Measurements from ENCODE around the gene VAV2. TPM values are rescaled to one million over a fixed set of nuclear protein-coding genes. Genes with fewer than 3 reads are reported as not detected.
"Not testable (repeated sequence)": the region's sequence is repeated elsewhere in the genome, so short reads cannot be mapped to it uniquely, and the experiment has no call there.

VAV2 gene
- total RNA-seq, 2 experiments from 2014 or later: 11.0 to 27.8 TPM

- Histone ChIP-seq H3K27ac (ENCODE audit: low read depth, low read length, poor library complexity, severe bottlenecking) (no peak overlapping the region), H3K36me3 (ENCODE audit: insufficient read depth, low read length) (no peaks in the 10 kb centered on the region), H3K4me1 (ENCODE audit: insufficient read depth, low read length, poor library complexity, severe bottlenecking) (peaks cover 25% of the 10 kb centered on the region), H3K4me2 (ENCODE audit: low read length) (peak overlapping the region; percentile 83), H3K9me2 (ENCODE audit: insufficient read depth, low read length) (no peaks in the 10 kb centered on the region), H3K4me3 (ENCODE audit: low read depth, low read length, poor library complexity, severe bottlenecking) (peak overlapping the region; percentile 88), H4K20me1 (ENCODE audit: insufficient read depth, low read length) (peaks cover 3% of the 10 kb centered on the region; the same call in 1 of the 2 replicates), H2AFZ (ENCODE audit: low read length) (no peak overlapping the region), H3K79me2 (ENCODE audit: insufficient read depth, low read depth, low read length) (0 out of 2 replicates have a peak, but pooled peaks cover 6% of the 10 kb centered on the region), H3K9me3 (ENCODE audit: low read length) (no peaks in the 10 kb centered on the region)
- POLR2A ChIA-PET: interaction anchor here (0.6 kb wide), 1 partner anchor 34 kb away, joined by 3 read pairs; no protein-coding TSS in a partner anchor
- intact Hi-C loops (cut with micrococcal nuclease; ENCODE audit: unreplicated experiment): loop anchor here (5.0 kb wide), 2 partner anchors 93 to 113 kb away; no protein-coding TSS in a partner anchor
- TF ChIP-seq EZH2phosphoT487 (IDR thresholded peaks at IDR 0.05; ENCODE audit: borderline replicate concordance, low read depth, low read length) (no peak), CTCF (conservative IDR thresholded peaks at IDR 0.05; ENCODE audit: low read length) (no peak)
- no TSS peak for BruUV-seq (replicated peaks)
- CTCF ChIA-PET (ENCODE audit: unreplicated experiment): no interaction called here
- no peak for DNase-seq (ENCODE audit: low spot score)
Measured at GRCh38 chr9:133990366-133991213, 1.5 kb downstream of the VAV2 start.

- H3K36me3 ChIP-seq (ENCODE audit: insufficient read depth, low read length): no peaks in the 10 kb centered on the region
- intact Hi-C loops (cut with micrococcal nuclease; ENCODE audit: unreplicated experiment): loop anchor here (5.0 kb wide), 2 partner anchors 92 to 112 kb away; no protein-coding TSS in a partner anchor
Measured at GRCh38 chr9:133989625-133990365, 2.3 kb downstream of the VAV2 start.

GRCh38 chr9:133988771-133989170, 3.4 kb downstream of the VAV2 start:
- POLR2A ChIA-PET; H3K4me3 ChIP-seq (ENCODE audit: low read depth, low read length, poor library complexity, severe bottlenecking); H3K36me3 ChIP-seq (ENCODE audit: insufficient read depth, low read length); H3K79me2 ChIP-seq (ENCODE audit: insufficient read depth, low read depth, low read length); DNase-seq (ENCODE audit: low spot score); H3K27ac ChIP-seq (ENCODE audit: low read depth, low read length, poor library complexity, severe bottlenecking); H3K9me2 ChIP-seq (ENCODE audit: insufficient read depth, low read length); CTCF ChIA-PET (ENCODE audit: unreplicated experiment); H2AFZ ChIP-seq (ENCODE audit: low read length); BruUV-seq (replicated peaks); intact Hi-C loops (cut with micrococcal nuclease; ENCODE audit: unreplicated experiment); H4K20me1 ChIP-seq (ENCODE audit: insufficient read depth, low read length); H3K4me2 ChIP-seq (ENCODE audit: low read length); H3K9me3 ChIP-seq (ENCODE audit: low read length): not testable (repeated sequence)
- peaks cover 17% of the 10 kb centered on the region for H3K4me1 ChIP-seq (ENCODE audit: insufficient read depth, low read length, poor library complexity, severe bottlenecking)

More at GRCh38 chr9:133989625-133990365, 2.3 kb downstream of the VAV2 start:
- Histone ChIP-seq H3K4me1 (ENCODE audit: insufficient read depth, low read length, poor library complexity, severe bottlenecking) (peaks cover 25% of the 10 kb centered on the region), H3K4me3 (ENCODE audit: low read depth, low read length, poor library complexity, severe bottlenecking) (peak overlapping the region; percentile 88), H3K79me2 (ENCODE audit: insufficient read depth, low read depth, low read length) (0 out of 2 replicates have a peak, but pooled peaks cover 6% of the 10 kb centered on the region), H3K9me2 (ENCODE audit: insufficient read depth, low read length) (no peaks in the 10 kb centered on the region), H4K20me1 (ENCODE audit: insufficient read depth, low read length) (peaks cover 3% of the 10 kb centered on the region; the same call in 1 of the 2 replicates), H3K4me2 (ENCODE audit: low read length) (peak overlapping the region; percentile 83), H3K27ac (ENCODE audit: low read depth, low read length, poor library complexity, severe bottlenecking) (no peak overlapping the region), H2AFZ (ENCODE audit: low read length) (no peak overlapping the region), H3K9me3 (ENCODE audit: low read length) (no peaks in the 10 kb centered on the region)
- CTCF ChIA-PET (ENCODE audit: unreplicated experiment): no interaction called here
- no peak for TF ChIP-seq EZH2phosphoT487 (IDR thresholded peaks at IDR 0.05; ENCODE audit: borderline replicate concordance, low read depth, low read length)
- TF ChIP-seq CTCF (conservative IDR thresholded peaks at IDR 0.05; ENCODE audit: low read length): no peak
- DNase-seq (ENCODE audit: low spot score): no peak
- POLR2A ChIA-PET: no interaction called here
- no TSS peak for BruUV-seq (replicated peaks)
